Ovary (tissue), 9 donors: ENCODE data around the gene COX10. TPM values are rescaled to one million over a fixed set of nuclear protein-coding genes. Genes with fewer than 3 reads are reported as not detected.

Experiments
- DNase-seq, 5 donors: peaks; one replicate each; pipeline ENCODE4 v3.0.0-alpha.2; 2019 to 2020
- H3K27ac ChIP-seq, 2 donors: fragments of 200-600 bp; one replicate each; pipeline versions ENCODE4 v1.5.1 to v1.8.0; 2019 to 2022
- H3K27me3 ChIP-seq: fragments of 200-600 bp; one replicate; pipeline ENCODE4 v1.8.0; 2022
- H3K36me3 ChIP-seq: fragments of 200-600 bp; sonication (generic); one replicate; pipeline ENCODE4 v1.5.1; 2019
- H3K4me1 ChIP-seq: one replicate; pipeline ENCODE4 v1.8.1; 2013; ENCODE audit warnings: mild to moderate bottlenecking, moderate library complexity; ENCODE audit not compliant: insufficient read depth
- H3K4me3 ChIP-seq: fragments of 200-600 bp; sonication (generic); one replicate; pipeline ENCODE4 v1.5.1; 2017
- H3K9me3 ChIP-seq, 2 donors: fragments of 200-600 bp in 1 of 2; sonication (generic) in 1 of 2; one replicate each; pipeline versions ENCODE4 v1.5.1 to v1.8.1; 2013 to 2019; ENCODE audit warnings: mild to moderate bottlenecking in 1 of 2, moderate library complexity in 1 of 2
- EP300 ChIP-seq: sonication (generic); formaldehyde crosslinking; IDR thresholded peaks from one replicate; pipeline ENCODE4 v1.6.1; 2017; ENCODE audit warnings: antibody characterized with exemption
- POLR2A ChIP-seq: fragments of 450-650 bp; IDR thresholded peaks from one replicate; pipeline ENCODE4 v1.6.1; 2017; ENCODE audit warnings: antibody characterized with exemption, mild to moderate bottlenecking, moderate library complexity
- WGBS, 3 donors: extraction: QIAGEN DNeasy Blood & Tissue Kit in 1 of 3; methylation state at CpG; one replicate each; pipeline versions ENCODE4 v1.1.5 to v1.1.7; 2013 to 2017; 5-methylcytosine and 5-hydroxymethylcytosine counted together
- intact Hi-C, 4 donors: fragments of 100-400 bp; cut with DNase I; formaldehyde crosslinking; loops; one replicate each; pipeline versions ENCODE4 v1.11.0 to v1.15.1; 2022 to 2023
- polyA plus RNA-seq, 2 donors: library from polyadenylated mRNA; stranded (reverse); fragments of 200-250 nt in 1 of 2; fragments of 350-450 nt in 1 of 2; fragmentation: Illumina TruSeq in 1 of 2; extraction: RNeasy Lipid Tissue Mini Kit (QIAGEN cat#74804) in 1 of 2; gene quantifications; one replicate each; pipeline ENCODE4 v1.2.3, GENCODE V29; 2013 to 2014
- small RNA-seq: library from RNA; depleted of rRNA; stranded (forward); fragments of <200 nt; gene quantifications from one replicate; pipeline ENCODE3, GENCODE V24; 2016
- total RNA-seq, 7 donors: library from RNA; depleted of rRNA in 2 of 7; stranded (reverse); fragments of >200 nt in 2 of 7; fragmentation: NEBNext Ultra II Directional in 3 of 7; extraction: Animal tissue kit (Norgen Biotek cat#: 25700) in 3 of 7; gene quantifications; one replicate each; pipeline versions ENCODE4 v1.1.0 to v1.2.4, GENCODE V29; 2016 to 2023
- TF ChIP-seq, protein P1 (sequence below), 3 donors: fragments of 450-650 bp in 2 of 3; fragments of 200-600 bp in 1 of 3; IDR thresholded peaks; one replicate each; pipeline versions ENCODE4 v1.5.1 to v1.8.0; 2016 to 2022; ENCODE audit warnings: antibody characterized with exemption in 3 of 3, mild to moderate bottlenecking in 1 of 3
- donor health status: DM: no; HTN: no; CAD: no; lungs with moderate emphysema.
- donor health status: DM: no; HTN: no; CAD: no.
- donor health status: Bipolar disorder and iron deficiency.
- donor health status: DM: yes; HTN: yes; CAD: no.
- donor health status: DM: no; HTN: no; CAD: no.
- donor health status: DM: yes; HTN: yes; CAD: no.

COX10 gene
- total and polyA plus RNA-seq, 9 donors: 5.1 to 15.3 (median 11.7) TPM

- WGBS, 3 donors: 68 to 74% (median 68%) methylated on average over 1 of the region's 1 CpG
- no peak overlapping the region for H3K4me3 ChIP-seq
- intact Hi-C loops: no loop called here
- TF ChIP-seq, protein P1, sequence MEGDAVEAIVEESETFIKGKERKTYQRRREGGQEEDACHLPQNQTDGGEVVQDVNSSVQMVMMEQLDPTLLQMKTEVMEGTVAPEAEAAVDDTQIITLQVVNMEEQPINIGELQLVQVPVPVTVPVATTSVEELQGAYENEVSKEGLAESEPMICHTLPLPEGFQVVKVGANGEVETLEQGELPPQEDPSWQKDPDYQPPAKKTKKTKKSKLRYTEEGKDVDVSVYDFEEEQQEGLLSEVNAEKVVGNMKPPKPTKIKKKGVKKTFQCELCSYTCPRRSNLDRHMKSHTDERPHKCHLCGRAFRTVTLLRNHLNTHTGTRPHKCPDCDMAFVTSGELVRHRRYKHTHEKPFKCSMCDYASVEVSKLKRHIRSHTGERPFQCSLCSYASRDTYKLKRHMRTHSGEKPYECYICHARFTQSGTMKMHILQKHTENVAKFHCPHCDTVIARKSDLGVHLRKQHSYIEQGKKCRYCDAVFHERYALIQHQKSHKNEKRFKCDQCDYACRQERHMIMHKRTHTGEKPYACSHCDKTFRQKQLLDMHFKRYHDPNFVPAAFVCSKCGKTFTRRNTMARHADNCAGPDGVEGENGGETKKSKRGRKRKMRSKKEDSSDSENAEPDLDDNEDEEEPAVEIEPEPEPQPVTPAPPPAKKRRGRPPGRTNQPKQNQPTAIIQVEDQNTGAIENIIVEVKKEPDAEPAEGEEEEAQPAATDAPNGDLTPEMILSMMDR (IDR thresholded peaks at IDR 0.05): no peak
- TF ChIP-seq EP300 (no peak), POLR2A (no peak)
- H3K4me1 ChIP-seq: no peaks in the 10 kb centered on the region
- H3K27ac ChIP-seq: no peak overlapping the region
- DNase-seq: no peak
- H3K27me3 ChIP-seq: no peaks in the 10 kb centered on the region
- H3K9me3 ChIP-seq: no peaks in the 10 kb centered on the region
- no peaks in the 10 kb centered on the region for H3K36me3 ChIP-seq
These were observed 175.7 kb downstream of the COX10 start for GRCh38 chr17:14245002-14245401.

DNA sequence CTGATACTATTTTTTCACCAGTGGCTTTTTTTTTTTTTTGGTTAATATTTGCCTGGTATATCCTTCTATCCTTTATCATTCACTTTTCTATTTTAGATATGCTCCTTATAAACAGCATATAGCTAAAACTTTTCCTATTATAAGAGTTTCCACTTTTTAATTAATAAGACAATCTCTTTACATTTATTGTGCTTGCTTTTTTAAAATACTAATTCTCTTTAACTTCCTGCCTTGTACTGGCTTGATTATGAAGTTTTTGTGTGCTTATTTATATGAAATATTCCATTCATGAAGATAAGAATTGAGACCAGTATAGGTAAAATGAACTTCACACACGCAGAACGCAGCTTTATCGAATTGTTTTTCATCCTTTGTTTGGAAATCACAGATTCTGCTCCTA is 176.3 kb downstream of the COX10 start:
- Histone ChIP-seq H3K4me1 (no peaks in the 10 kb centered on the region), H3K27me3 (no peaks in the 10 kb centered on the region), H3K36me3 (no peaks in the 10 kb centered on the region), H3K9me3 (no peaks in the 10 kb centered on the region), H3K4me3 (no peak overlapping the region), H3K27ac (no peak overlapping the region)
- 78 to 86% (median 80%) methylated on average over 3 of the region's 3 CpGs for WGBS, 3 donors
- TF ChIP-seq POLR2A (no peak), EP300 (no peak)
- TF ChIP-seq, protein P1 (IDR thresholded peaks at IDR 0.05): no peak
- intact Hi-C loops: no loop called here
- DNase-seq: no peak

Small RNA genes lying within 50 kb of the gene (small RNA-seq; reads per million reads assigned to genes)
- gene RF00090: not detected

Other genes with a start within 250 kb of the COX10 start
- not detected for gene CDRT15, start 167.4 kb downstream of the COX10 start, total RNA-seq
- not detected for gene CDRT15, start 167.4 kb downstream of the COX10 start, polyA plus RNA-seq
- 1 to 10 TPM; 3.9 to 9.9 (median 6.9) TPM for gene HS3ST3B1, start 231.6 kb downstream of the COX10 start, total RNA-seq
- 1 to 10 TPM; 3.2 to 5.6 TPM for gene HS3ST3B1, start 231.6 kb downstream of the COX10 start, polyA plus RNA-seq